ENCODE data around the gene ADGRV1.

GRCh38 chr5:91206734-91207133 is 648.1 kb downstream of the ADGRV1 start:
- TF ChIP-seq, protein P1, sequence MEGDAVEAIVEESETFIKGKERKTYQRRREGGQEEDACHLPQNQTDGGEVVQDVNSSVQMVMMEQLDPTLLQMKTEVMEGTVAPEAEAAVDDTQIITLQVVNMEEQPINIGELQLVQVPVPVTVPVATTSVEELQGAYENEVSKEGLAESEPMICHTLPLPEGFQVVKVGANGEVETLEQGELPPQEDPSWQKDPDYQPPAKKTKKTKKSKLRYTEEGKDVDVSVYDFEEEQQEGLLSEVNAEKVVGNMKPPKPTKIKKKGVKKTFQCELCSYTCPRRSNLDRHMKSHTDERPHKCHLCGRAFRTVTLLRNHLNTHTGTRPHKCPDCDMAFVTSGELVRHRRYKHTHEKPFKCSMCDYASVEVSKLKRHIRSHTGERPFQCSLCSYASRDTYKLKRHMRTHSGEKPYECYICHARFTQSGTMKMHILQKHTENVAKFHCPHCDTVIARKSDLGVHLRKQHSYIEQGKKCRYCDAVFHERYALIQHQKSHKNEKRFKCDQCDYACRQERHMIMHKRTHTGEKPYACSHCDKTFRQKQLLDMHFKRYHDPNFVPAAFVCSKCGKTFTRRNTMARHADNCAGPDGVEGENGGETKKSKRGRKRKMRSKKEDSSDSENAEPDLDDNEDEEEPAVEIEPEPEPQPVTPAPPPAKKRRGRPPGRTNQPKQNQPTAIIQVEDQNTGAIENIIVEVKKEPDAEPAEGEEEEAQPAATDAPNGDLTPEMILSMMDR (conservative IDR thresholded peaks at IDR 0.05; ENCODE audit: low read length): no peak
- no peak for TF ChIP-seq EZH2phosphoT487 (IDR thresholded peaks at IDR 0.05; ENCODE audit: borderline replicate concordance, low read depth, low read length)
